K562 (cell line): ENCODE measurements around the gene IBTK. TPM values are rescaled to one million over a fixed set of nuclear protein-coding genes. Genes with fewer than 3 reads are reported as not detected.
A peak's percentile ranks its signal among the peaks of the same experiment; 100 is the strongest.

Experiments used
- CHD2 ChIP-seq: IDR thresholded peaks from 2 replicates; pipeline ENCODE4 v1.6.1; 2011; ENCODE audit warnings: low read depth, low read length
- ERF ChIP-seq: fragments of 450-650 bp; formaldehyde crosslinking; IDR thresholded peaks from 2 replicates; pipeline ENCODE4 v1.4.0; 2020; ENCODE audit warnings: mild to moderate bottlenecking, mixed read lengths
- KAT7 ChIP-seq: sonication (generic); formaldehyde crosslinking; IDR thresholded peaks from 2 replicates; pipeline ENCODE4 v1.8.0; 2022; ENCODE audit warnings: missing genetic modification reagents, mild to moderate bottlenecking, borderline replicate concordance
- MAZ ChIP-seq, 2 experiments: fragments of 450-650 bp in 1 of 2; sonication (generic) in 1 of 2; formaldehyde crosslinking; IDR thresholded peaks in 1 of 2; conservative IDR thresholded peaks in 1 of 2; 2 replicates each; pipeline versions ENCODE4 v1.4.0 to v1.5.0; 2020; ENCODE audit warnings: mild to moderate bottlenecking in 1 of 2, missing genetic modification reagents in 1 of 2
- NCOA1 ChIP-seq: fragments of 450-650 bp; IDR thresholded peaks from 2 replicates; pipeline ENCODE4 v1.6.1; 2016; ENCODE audit warnings: low read depth
- NFRKB ChIP-seq: fragments of 450-650 bp; IDR thresholded peaks from 2 replicates; pipeline ENCODE4 v1.6.1; 2016; ENCODE audit warnings: low read depth
- NR3C1 ChIP-seq: sonication (generic); formaldehyde crosslinking; IDR thresholded peaks from 2 replicates; pipeline ENCODE4 v1.8.1; 2022; ENCODE audit warnings: missing genetic modification reagents
- PML ChIP-seq: IDR thresholded peaks from 2 replicates; pipeline ENCODE4 v1.6.1; 2012; ENCODE audit warnings: low read length, inconsistent platforms
- POLR2AphosphoS5 ChIP-seq: IDR thresholded peaks from 2 replicates; pipeline ENCODE4 v1.6.1; 2011; ENCODE audit warnings: mild to moderate bottlenecking, low read depth, low read length, moderate library complexity; ENCODE audit not compliant: control insufficient read depth, insufficient read depth
- TBL1XR1 ChIP-seq, 2 experiments: IDR thresholded peaks; 2 replicates each; pipeline ENCODE4 v1.6.1; 2012; ENCODE audit warnings: improper control_type of control experiment in 2 of 2, low read length in 2 of 2, mild to moderate bottlenecking in 1 of 2
- TRIM24 ChIP-seq, 2 experiments: fragments of 450-650 bp; IDR thresholded peaks; 2 replicates each; pipeline ENCODE4 v1.6.1; 2016
- TRIM25 ChIP-seq: fragments of 450-650 bp; IDR thresholded peaks from 2 replicates; pipeline ENCODE4 v1.7.0; 2016; ENCODE audit warnings: borderline replicate concordance
- ZBTB7A ChIP-seq: IDR thresholded peaks from 2 replicates; pipeline ENCODE4 v1.6.1; 2011; ENCODE audit warnings: low read depth, mild to moderate bottlenecking, low read length, moderate library complexity, borderline replicate concordance; ENCODE audit not compliant: control insufficient read depth
- ZKSCAN3 ChIP-seq: fragments of 250-450 bp; sonication (Bioruptor Pico); IDR thresholded peaks from 2 replicates; pipeline ENCODE4 v1.4.0; 2020
- ZNF398 ChIP-seq: fragments of 250-450 bp; sonication (Bioruptor Pico); IDR thresholded peaks from 2 replicates; pipeline ENCODE4 v1.8.0; 2021; ENCODE audit warnings: moderate library complexity, mild to moderate bottlenecking, inconsistent platforms
- polyA plus RNA-seq, 8 experiments: library from polyadenylated mRNA; depleted of rRNA in 4 of 8; stranded (reverse) in 5 of 8; unstranded in 3 of 8; fragments of >200 nt; fragmentation: Nextera tagmentation in 2 of 8; fragmentation: Illumina TruSeq in 1 of 8; extraction: Ambion mirVana in 2 of 8; extraction: Trizol in 1 of 8; gene quantifications; 2 replicates each; pipeline versions ENCODE4 v1.2.1 to v1.2.3, GENCODE V29; 2011 to 2014; ENCODE audit warnings: inconsistent platforms in 1 of 8, missing spikeins in 1 of 8
- total RNA-seq, 7 experiments: library from RNA; depleted of rRNA in 6 of 7; stranded (reverse); fragments of >200 nt in 6 of 7; fragmentation: Illumina TruSeq in 2 of 7; extraction: Trizol in 2 of 7; gene quantifications; 2 replicates each; pipeline versions ENCODE4 v1.2.1 to v1.2.3, GENCODE V29; 2011 to 2021; ENCODE audit warnings: low replicate concordance in 1 of 7
- TF ChIP-seq, protein P1 (sequence below): IDR thresholded peaks from 3 replicates; pipeline ENCODE4 v1.6.1; 2011; ENCODE audit warnings: borderline replicate concordance, mild to moderate bottlenecking; ENCODE audit not compliant: insufficient read length, insufficient read depth
- TF ChIP-seq, protein P2 (sequence below): fragments of 450-650 bp; formaldehyde crosslinking; IDR thresholded peaks from 2 replicates; pipeline ENCODE4 v1.4.0; 2020; ENCODE audit warnings: mild to moderate bottlenecking, moderate library complexity
- TF ChIP-seq, protein P3 (sequence below), 2 experiments: fragments of 200-800 bp in 1 of 2; sonication (Bioruptor generic) in 1 of 2; sonication (generic) in 1 of 2; formaldehyde crosslinking in 1 of 2; IDR thresholded peaks in 1 of 2; conservative IDR thresholded peaks in 1 of 2; 2 replicates each; pipeline versions ENCODE4 v1.5.0 to v1.6.1; 2016 to 2020; ENCODE audit warnings: missing compliant biosample characterization in 1 of 2, missing genetic modification characterization in 1 of 2, missing genetic modification reagents in 1 of 2

IBTK gene
- total and polyA plus RNA-seq, 9 of the 15 experiments (the other 6 are each of a cell fraction or from before 2014, with no cell fraction given) = 13.2 to 36.4 (median 21.8) TPM

DNA sequence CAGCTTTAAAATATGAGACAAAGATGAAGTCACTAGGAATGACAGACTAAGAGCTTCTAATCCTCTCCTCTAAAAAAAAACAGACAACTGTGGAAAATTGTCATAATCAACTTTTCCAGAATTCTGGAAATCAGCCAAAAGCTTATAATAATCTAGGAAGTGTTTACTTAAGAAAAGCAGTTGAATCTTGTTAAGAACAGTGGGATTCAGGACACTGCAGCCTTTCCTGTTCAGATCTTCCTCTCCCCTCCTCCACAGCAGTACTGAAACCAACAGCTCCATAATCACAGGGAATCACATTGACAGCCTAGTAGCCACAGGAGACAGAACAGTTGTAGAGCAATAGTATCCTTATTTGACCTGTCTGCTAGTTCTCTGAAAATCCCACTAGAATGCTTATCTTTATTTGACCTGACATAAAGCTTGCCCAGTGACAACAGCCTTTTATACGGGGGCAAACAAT, 41.6 kb downstream of the IBTK start (continued):
- TF ChIP-seq ZBTB7A (no peak), NR3C1 (CRISPR knock-in tag) (no peak), KAT7 (no peak), NFRKB (no peak), ERF (CRISPR knock-in tag) (no peak), TRIM25 (no peak), MAZ (CRISPR knock-in tag; conservative IDR thresholded peaks at IDR 0.05 in 1 of 2, IDR thresholded peaks at IDR 0.05 in 1 of 2) (no peak), TBL1XR1 (IDR thresholded peaks at IDR 0.05; ENCODE audit: low read length in 2 of 2) (peak; percentile 84; a peak in 3 of 4 replicates), TRIM24 (IDR thresholded peaks at IDR 0.05) (peak; percentile 60 to 73; a peak in 3 of 4 replicates), POLR2AphosphoS5 (peak; percentile 76), NCOA1 (peak; percentile 93), CHD2 (peak; percentile 69), ZKSCAN3 (no peak), PML (peak; percentile 62), ZNF398 (no peak)
- TF ChIP-seq, protein P1, sequence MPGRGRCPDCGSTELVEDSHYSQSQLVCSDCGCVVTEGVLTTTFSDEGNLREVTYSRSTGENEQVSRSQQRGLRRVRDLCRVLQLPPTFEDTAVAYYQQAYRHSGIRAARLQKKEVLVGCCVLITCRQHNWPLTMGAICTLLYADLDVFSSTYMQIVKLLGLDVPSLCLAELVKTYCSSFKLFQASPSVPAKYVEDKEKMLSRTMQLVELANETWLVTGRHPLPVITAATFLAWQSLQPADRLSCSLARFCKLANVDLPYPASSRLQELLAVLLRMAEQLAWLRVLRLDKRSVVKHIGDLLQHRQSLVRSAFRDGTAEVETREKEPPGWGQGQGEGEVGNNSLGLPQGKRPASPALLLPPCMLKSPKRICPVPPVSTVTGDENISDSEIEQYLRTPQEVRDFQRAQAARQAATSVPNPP = no peak
- TF ChIP-seq, protein P2, sequence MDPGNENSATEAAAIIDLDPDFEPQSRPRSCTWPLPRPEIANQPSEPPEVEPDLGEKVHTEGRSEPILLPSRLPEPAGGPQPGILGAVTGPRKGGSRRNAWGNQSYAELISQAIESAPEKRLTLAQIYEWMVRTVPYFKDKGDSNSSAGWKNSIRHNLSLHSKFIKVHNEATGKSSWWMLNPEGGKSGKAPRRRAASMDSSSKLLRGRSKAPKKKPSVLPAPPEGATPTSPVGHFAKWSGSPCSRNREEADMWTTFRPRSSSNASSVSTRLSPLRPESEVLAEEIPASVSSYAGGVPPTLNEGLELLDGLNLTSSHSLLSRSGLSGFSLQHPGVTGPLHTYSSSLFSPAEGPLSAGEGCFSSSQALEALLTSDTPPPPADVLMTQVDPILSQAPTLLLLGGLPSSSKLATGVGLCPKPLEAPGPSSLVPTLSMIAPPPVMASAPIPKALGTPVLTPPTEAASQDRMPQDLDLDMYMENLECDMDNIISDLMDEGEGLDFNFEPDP = no peak
- TF ChIP-seq, protein P3, sequence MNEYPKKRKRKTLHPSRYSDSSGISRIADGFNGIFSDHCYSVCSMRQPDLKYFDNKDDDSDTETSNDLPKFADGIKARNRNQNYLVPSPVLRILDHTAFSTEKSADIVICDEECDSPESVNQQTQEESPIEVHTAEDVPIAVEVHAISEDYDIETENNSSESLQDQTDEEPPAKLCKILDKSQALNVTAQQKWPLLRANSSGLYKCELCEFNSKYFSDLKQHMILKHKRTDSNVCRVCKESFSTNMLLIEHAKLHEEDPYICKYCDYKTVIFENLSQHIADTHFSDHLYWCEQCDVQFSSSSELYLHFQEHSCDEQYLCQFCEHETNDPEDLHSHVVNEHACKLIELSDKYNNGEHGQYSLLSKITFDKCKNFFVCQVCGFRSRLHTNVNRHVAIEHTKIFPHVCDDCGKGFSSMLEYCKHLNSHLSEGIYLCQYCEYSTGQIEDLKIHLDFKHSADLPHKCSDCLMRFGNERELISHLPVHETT (CRISPR knock-in tag; conservative IDR thresholded peaks at IDR 0.05 in 1 of 2, IDR thresholded peaks at IDR 0.05 in 1 of 2) = no peak
